Colonic mucosa (tissue), 4 donors: ENCODE data around the gene CETP. TPM values are rescaled to one million over a fixed set of nuclear protein-coding genes. Genes with fewer than 3 reads are reported as not detected.
"Not testable (repeated sequence)": the region's sequence is repeated elsewhere in the genome, so short reads cannot be mapped to it uniquely, and the experiment has no call there.

Source experiments
- DNase-seq: peaks from one replicate; pipeline ENCODE4 v3.0.0-alpha.2; 2020
- H3K27ac ChIP-seq: fragments of 200-600 bp; one replicate; pipeline ENCODE4 v1.8.0; 2021
- H3K27me3 ChIP-seq: fragments of 200-600 bp; one replicate; pipeline ENCODE4 v1.8.0; 2021
- H3K36me3 ChIP-seq: fragments of 200-600 bp; one replicate; pipeline ENCODE4 v1.8.0; 2021
- H3K4me1 ChIP-seq: fragments of 200-600 bp; one replicate; pipeline ENCODE4 v1.8.0; 2021; ENCODE audit warnings: mild to moderate bottlenecking
- H3K4me3 ChIP-seq: fragments of 200-600 bp; one replicate; pipeline ENCODE4 v1.8.0; 2021
- H3K9ac ChIP-seq, 2 donors: one replicate each; pipeline ENCODE4 v1.7.0; 2013; ENCODE audit warnings: control low read depth in 2 of 2, low read depth in 2 of 2, low read length in 2 of 2
- H3K9me3 ChIP-seq: fragments of 200-600 bp; one replicate; pipeline ENCODE4 v1.8.0; 2021
- intact Hi-C: fragments of 100-400 bp; cut with DNase I; formaldehyde crosslinking; loops from one replicate; pipeline ENCODE4 v1.14.1; 2022
- total RNA-seq, 2 donors: library from RNA; stranded (reverse); fragmentation: NEBNext Ultra II Directional in 1 of 2; extraction: Animal tissue kit (Norgen Biotek cat#: 25700) in 1 of 2; gene quantifications; one replicate each; pipeline ENCODE4 v1.2.1, GENCODE V29; 2021
- TF ChIP-seq, protein P1 (sequence below): fragments of 200-600 bp; IDR thresholded peaks from one replicate; pipeline ENCODE4 v1.8.0; 2022; ENCODE audit warnings: antibody characterized with exemption, mild to moderate bottlenecking
- donor health status: healthy.
- donor health status: DM: no; HTN: no; CAD: no.
- donor health status: DM: no; HTN: no; CAD: no.

The CETP gene
- total RNA-seq, 2 donors from 2014 or later: not detected

GRCh38 chr16:56988948-56989945 is 27.5 kb downstream of the CETP start, which contains the start of gene NLRC5:
NLRC5 (plus strand) TSS chr16:56989557; CDS start chr16:57020713, 31,156 bp downstream.
- Histone ChIP-seq H3K27ac (peak within 1 kb of the TSS; percentile 88), H3K9ac (peak within 1 kb of the TSS; percentile 75 to 94), H3K4me1 (peaks cover 33% of the 10 kb centered on the region), H3K36me3 (no peaks in the 10 kb centered on the region), H3K27me3 (no peaks in the 10 kb centered on the region), H3K9me3 (no peaks in the 10 kb centered on the region), H3K4me3 (peak within 1 kb of the TSS; percentile 59)
- intact Hi-C loops: no loop called here
- peak; percentile 94 for DNase-seq
- TF ChIP-seq, protein P1, sequence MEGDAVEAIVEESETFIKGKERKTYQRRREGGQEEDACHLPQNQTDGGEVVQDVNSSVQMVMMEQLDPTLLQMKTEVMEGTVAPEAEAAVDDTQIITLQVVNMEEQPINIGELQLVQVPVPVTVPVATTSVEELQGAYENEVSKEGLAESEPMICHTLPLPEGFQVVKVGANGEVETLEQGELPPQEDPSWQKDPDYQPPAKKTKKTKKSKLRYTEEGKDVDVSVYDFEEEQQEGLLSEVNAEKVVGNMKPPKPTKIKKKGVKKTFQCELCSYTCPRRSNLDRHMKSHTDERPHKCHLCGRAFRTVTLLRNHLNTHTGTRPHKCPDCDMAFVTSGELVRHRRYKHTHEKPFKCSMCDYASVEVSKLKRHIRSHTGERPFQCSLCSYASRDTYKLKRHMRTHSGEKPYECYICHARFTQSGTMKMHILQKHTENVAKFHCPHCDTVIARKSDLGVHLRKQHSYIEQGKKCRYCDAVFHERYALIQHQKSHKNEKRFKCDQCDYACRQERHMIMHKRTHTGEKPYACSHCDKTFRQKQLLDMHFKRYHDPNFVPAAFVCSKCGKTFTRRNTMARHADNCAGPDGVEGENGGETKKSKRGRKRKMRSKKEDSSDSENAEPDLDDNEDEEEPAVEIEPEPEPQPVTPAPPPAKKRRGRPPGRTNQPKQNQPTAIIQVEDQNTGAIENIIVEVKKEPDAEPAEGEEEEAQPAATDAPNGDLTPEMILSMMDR: no peak

GRCh38 chr16:56989988-56990387 is 28.2 kb downstream of the CETP start:
- Histone ChIP-seq H3K36me3 (no peaks in the 10 kb centered on the region), H3K27ac (peak overlapping the region; percentile 88), H3K9ac (peak overlapping the region; percentile 75 to 94), H3K4me1 (peaks cover 33% of the 10 kb centered on the region), H3K9me3 (no peaks in the 10 kb centered on the region), H3K4me3 (peak overlapping the region; percentile 59), H3K27me3 (no peaks in the 10 kb centered on the region)
- intact Hi-C loops: no loop called here
- TF ChIP-seq, protein P1: no peak
- no peak for DNase-seq

- Histone ChIP-seq H3K4me3 (peak overlapping the region; percentile 59), H3K9me3 (no peaks in the 10 kb centered on the region), H3K4me1 (peaks cover 29% of the 10 kb centered on the region), H3K27ac (peak overlapping the region; percentile 88), H3K36me3 (no peaks in the 10 kb centered on the region), H3K9ac (peak overlapping the region; percentile 75 to 94), H3K27me3 (no peaks in the 10 kb centered on the region)
- intact Hi-C loops: no loop called here
- no peak for DNase-seq
- TF ChIP-seq, protein P1: no peak
Observed at GRCh38 chr16:56990407-56991286, 28.9 kb downstream of the CETP start.

DNA sequence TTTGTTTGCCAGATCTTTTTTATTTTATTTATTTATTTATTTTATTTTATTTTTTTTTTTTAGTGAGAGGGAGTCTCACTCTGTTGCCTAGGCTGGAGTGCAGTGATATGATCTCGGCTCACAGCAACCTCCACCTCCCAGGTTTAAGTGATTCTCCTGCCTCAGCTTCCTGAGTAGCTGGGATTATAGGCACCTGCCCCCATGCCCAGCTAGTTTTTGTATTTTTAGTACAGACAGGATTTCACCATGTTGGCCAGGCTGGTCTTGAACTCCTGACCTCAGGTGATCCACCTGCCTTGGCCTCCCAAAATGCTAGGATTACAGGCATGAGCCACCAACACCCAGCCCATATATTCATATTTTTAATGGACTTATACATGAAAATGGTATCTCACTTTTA is 30.7 kb downstream of the CETP start:
- DNase-seq, H3K27me3 ChIP-seq, H3K36me3 ChIP-seq, intact Hi-C loops, H3K9ac ChIP-seq, H3K9me3 ChIP-seq: not testable (repeated sequence)
- peak overlapping the region; percentile 88 for H3K27ac ChIP-seq
- H3K4me3 ChIP-seq: peak overlapping the region; percentile 8
- H3K4me1 ChIP-seq: peaks cover 22% of the 10 kb centered on the region

DNA sequence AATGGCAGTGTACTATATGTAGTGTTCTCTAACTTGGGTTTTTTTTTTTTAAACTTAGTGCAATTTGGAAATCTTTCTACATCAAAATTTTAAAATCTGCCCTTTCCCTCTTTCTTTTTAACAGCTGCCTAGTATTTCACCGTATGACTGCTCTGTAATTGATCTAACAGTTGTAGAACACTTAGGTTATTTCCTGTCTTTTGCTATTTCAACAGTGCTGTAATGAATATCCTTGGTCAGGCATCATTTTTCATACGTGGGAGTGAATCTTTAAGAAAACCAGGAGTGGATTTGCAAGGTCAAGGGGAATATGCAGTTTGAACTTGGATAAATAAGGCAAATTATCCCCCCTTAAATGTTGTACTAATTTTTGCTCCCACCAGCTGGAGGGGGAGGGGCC is 31.5 kb downstream of the CETP start:
- intact Hi-C loops: no loop called here
- no peaks in the 10 kb centered on the region for H3K9me3 ChIP-seq
- H3K36me3 ChIP-seq: no peaks in the 10 kb centered on the region
- peaks cover 16% of the 10 kb centered on the region for H3K4me1 ChIP-seq
- no peak overlapping the region for H3K27ac ChIP-seq
- H3K27me3 ChIP-seq: no peaks in the 10 kb centered on the region
- H3K4me3 ChIP-seq: no peak overlapping the region
- no peak overlapping the region for H3K9ac ChIP-seq
- no peak for DNase-seq
- TF ChIP-seq, protein P1: no peak
